ENCODE data around the gene LAD1.

- TF ChIP-seq, protein P1, sequence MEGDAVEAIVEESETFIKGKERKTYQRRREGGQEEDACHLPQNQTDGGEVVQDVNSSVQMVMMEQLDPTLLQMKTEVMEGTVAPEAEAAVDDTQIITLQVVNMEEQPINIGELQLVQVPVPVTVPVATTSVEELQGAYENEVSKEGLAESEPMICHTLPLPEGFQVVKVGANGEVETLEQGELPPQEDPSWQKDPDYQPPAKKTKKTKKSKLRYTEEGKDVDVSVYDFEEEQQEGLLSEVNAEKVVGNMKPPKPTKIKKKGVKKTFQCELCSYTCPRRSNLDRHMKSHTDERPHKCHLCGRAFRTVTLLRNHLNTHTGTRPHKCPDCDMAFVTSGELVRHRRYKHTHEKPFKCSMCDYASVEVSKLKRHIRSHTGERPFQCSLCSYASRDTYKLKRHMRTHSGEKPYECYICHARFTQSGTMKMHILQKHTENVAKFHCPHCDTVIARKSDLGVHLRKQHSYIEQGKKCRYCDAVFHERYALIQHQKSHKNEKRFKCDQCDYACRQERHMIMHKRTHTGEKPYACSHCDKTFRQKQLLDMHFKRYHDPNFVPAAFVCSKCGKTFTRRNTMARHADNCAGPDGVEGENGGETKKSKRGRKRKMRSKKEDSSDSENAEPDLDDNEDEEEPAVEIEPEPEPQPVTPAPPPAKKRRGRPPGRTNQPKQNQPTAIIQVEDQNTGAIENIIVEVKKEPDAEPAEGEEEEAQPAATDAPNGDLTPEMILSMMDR (IDR thresholded peaks at IDR 0.05), result no peak
- TF ChIP-seq POLR2A (IDR thresholded peaks at IDR 0.05) (no peak), POLR2AphosphoS5 (IDR thresholded peaks at IDR 0.05) (no peak)
Measured at GRCh38 chr1:201436969-201437368, 37.8 kb upstream of the LAD1 start.

All from breast epithelium (tissue), 3 donors.